ENCODE data around the gene FBXW7. TPM values are rescaled to one million over a fixed set of nuclear protein-coding genes. Genes with fewer than 3 reads are reported as not detected.

Gene FBXW7
- total RNA-seq, 1 experiment from 2014 or later: 23.0 TPM

- Histone ChIP-seq H3K36me3 (ENCODE audit: control insufficient read depth in 1 of 2, insufficient read depth in 2 of 2, low read length in 2 of 2) (no peaks in the 10 kb centered on the region), H3K27ac (ENCODE audit: low read depth, low read length) (no peak overlapping the region), H3K27me3 (ENCODE audit: insufficient read depth, low read length) (no peaks in the 10 kb centered on the region), H3K9me3 (ENCODE audit: control insufficient read depth in 1 of 2, insufficient read depth in 1 of 2, low read depth in 1 of 2, low read length in 2 of 2) (no peaks in the 10 kb centered on the region), H3K9me2 (ENCODE audit: insufficient read depth) (no peaks in the 10 kb centered on the region), H3K4me3 (replicated peaks in 1 of 2; ENCODE audit: low read depth in 1 of 2, low read length in 2 of 2) (no peak overlapping the region), H3K9ac (ENCODE audit: low read length) (no peak overlapping the region), H4K20me1 (ENCODE audit: insufficient read depth) (no peaks in the 10 kb centered on the region), H3K79me2 (ENCODE audit: insufficient read depth, low read length) (no peaks in the 10 kb centered on the region), H3K4me1 (ENCODE audit: control insufficient read depth in 1 of 2, insufficient read depth in 2 of 2, low read length in 2 of 2) (no peaks in the 10 kb centered on the region), H2AFZ (ENCODE audit: low read depth, low read length, poor library complexity, severe bottlenecking) (no peak overlapping the region), H3K4me2 (ENCODE audit: low read length) (no peak overlapping the region)
- ATAC-seq (no peak), DNase-seq (ENCODE audit: low read depth, low spot score) (no peak)
- intact Hi-C loops (cut with micrococcal nuclease): no loop called here
- ChIA-PET CTCF (no interaction called here), POLR2A (interaction anchor here (0.6 kb wide), 1 partner anchor 983 kb away, joined by 3 read pairs; no protein-coding TSS in a partner anchor), RAD21 (ENCODE audit: low non-redundant PET in 1 of 2, low total read pairs in 2 of 2, uncharacterized antibody in 2 of 2, unreplicated experiment in 2 of 2) (interaction anchor here in 1 of 2 experiments (0.6 kb wide), 1 partner anchor 174 kb away, joined by 3 read pairs; no protein-coding TSS in a partner anchor)
- BruUV-seq (replicated peaks): no TSS peak
- TF ChIP-seq CEBPB (IDR thresholded peaks at IDR 0.05; ENCODE audit: low read depth) (no peak), EZH2phosphoT487 (IDR thresholded peaks at IDR 0.05; ENCODE audit: borderline replicate concordance) (no peak), CBX3 (IDR thresholded peaks at IDR 0.05; ENCODE audit: low read depth) (no peak), TCF7L2 (IDR thresholded peaks at IDR 0.05; ENCODE audit: borderline replicate concordance, extremely low read depth, insufficient read depth, insufficient read length) (no peak), ZNF274 (IDR thresholded peaks at IDR 0.05; ENCODE audit: low read depth, low read length) (no peak), ATF3 (IDR thresholded peaks at IDR 0.05) (no peak), POLR2AphosphoS5 (IDR thresholded peaks at IDR 0.05; ENCODE audit: low read depth, low read length) (no peak), JUND (IDR thresholded peaks at IDR 0.05) (no peak)
Measured at GRCh38 chr4:152308951-152309350, 226.9 kb downstream of the FBXW7 start.

- Histone ChIP-seq H3K36me3 (ENCODE audit: control insufficient read depth in 1 of 2, insufficient read depth in 2 of 2, low read length in 2 of 2) (no peaks in the 10 kb centered on the region), H2AFZ (ENCODE audit: low read depth, low read length, poor library complexity, severe bottlenecking) (no peak overlapping the region), H3K79me2 (ENCODE audit: insufficient read depth, low read length) (no peaks in the 10 kb centered on the region), H3K4me1 (ENCODE audit: control insufficient read depth in 1 of 2, insufficient read depth in 2 of 2, low read length in 2 of 2) (no peaks in the 10 kb centered on the region), H3K9me3 (ENCODE audit: control insufficient read depth in 1 of 2, insufficient read depth in 1 of 2, low read depth in 1 of 2, low read length in 2 of 2) (no peaks in the 10 kb centered on the region), H4K20me1 (ENCODE audit: insufficient read depth) (no peaks in the 10 kb centered on the region), H3K27me3 (ENCODE audit: insufficient read depth, low read length) (no peaks in the 10 kb centered on the region), H3K4me2 (ENCODE audit: low read length) (no peak overlapping the region), H3K27ac (ENCODE audit: low read depth, low read length) (no peak overlapping the region), H3K9me2 (ENCODE audit: insufficient read depth) (no peaks in the 10 kb centered on the region), H3K4me3 (replicated peaks in 1 of 2; ENCODE audit: low read depth in 1 of 2, low read length in 2 of 2) (no peak overlapping the region), H3K9ac (ENCODE audit: low read length) (no peak overlapping the region)
- CTCF ChIA-PET: no interaction called here
- no TSS peak for BruUV-seq (replicated peaks)
- RAD21 ChIA-PET (ENCODE audit: low non-redundant PET in 1 of 2, low total read pairs in 2 of 2, uncharacterized antibody in 2 of 2, unreplicated experiment in 2 of 2): no interaction called here
- no peak for ATAC-seq
- DNase-seq (ENCODE audit: low read depth, low spot score): no peak
- POLR2A ChIA-PET: interaction anchor here (1.4 kb wide), 1 partner anchor 19 kb away, joined by 3 read pairs; no protein-coding TSS in a partner anchor
- intact Hi-C loops (cut with micrococcal nuclease): no loop called here
- TF ChIP-seq ZBTB33 (IDR thresholded peaks at IDR 0.05; ENCODE audit: extremely low read depth, insufficient replicate concordance, low read length) (no peak), CBX3 (IDR thresholded peaks at IDR 0.05; ENCODE audit: low read depth) (no peak), POLR2AphosphoS5 (IDR thresholded peaks at IDR 0.05; ENCODE audit: low read depth, low read length) (no peak), SP1 (IDR thresholded peaks at IDR 0.05; ENCODE audit: low read depth) (no peak), ZFX (IDR thresholded peaks at IDR 0.05) (no peak), SRF (IDR thresholded peaks at IDR 0.05; ENCODE audit: low read depth) (no peak), TCF7L2 (IDR thresholded peaks at IDR 0.05; ENCODE audit: borderline replicate concordance, extremely low read depth, insufficient read depth, insufficient read length) (no peak), CTCF (IDR thresholded peaks at IDR 0.05 in 2 of 3, conservative IDR thresholded peaks at IDR 0.05 in 1 of 3; ENCODE audit: borderline replicate concordance in 1 of 3, insufficient read depth in 1 of 3, low read depth in 2 of 3, low read length in 2 of 3) (no peak), RAD21 (IDR thresholded peaks at IDR 0.05; ENCODE audit: low read depth) (no peak), CEBPB (IDR thresholded peaks at IDR 0.05; ENCODE audit: low read depth) (no peak), FOSL1 (IDR thresholded peaks at IDR 0.05; ENCODE audit: low read depth) (no peak), EGR1 (IDR thresholded peaks at IDR 0.05; ENCODE audit: low read depth) (no peak), EZH2 (IDR thresholded peaks at IDR 0.05) (no peak), YY1 (IDR thresholded peaks at IDR 0.05; ENCODE audit: extremely low read depth, insufficient replicate concordance, low read depth, low read length) (no peak)
Measured at GRCh38 chr4:152307669-152308068, 228.2 kb downstream of the FBXW7 start.

All from HCT116 (cell line).